ENCODE data around the gene NPTX1. TPM values are rescaled to one million over a fixed set of nuclear protein-coding genes. Genes with fewer than 3 reads are reported as not detected.
"Not testable (repeated sequence)": the region's sequence is repeated elsewhere in the genome, so short reads cannot be mapped to it uniquely, and the experiment has no call there.

Gene NPTX1
- total and polyA plus RNA-seq, 5 experiments from 2014 or later = not detected

- DNase-seq (no peak), ATAC-seq (no peak)
- Mint-ChIP-seq H3K27ac (no peak overlapping the region), H3K4me3 (no peak overlapping the region), H3K9me3 (no peaks in the 10 kb centered on the region), H3K27me3 (peaks cover 0 to 10% (median 7%) of the 10 kb centered on the region in 5 donors), H3K4me1 (no peaks in the 10 kb centered on the region), H3K36me3 (no peaks in the 10 kb centered on the region)
- POLR2A ChIA-PET = no interaction called here
Observed at GRCh38 chr17:80511222-80512180, 35.1 kb upstream of the NPTX1 start.

- H3K36me3 Mint-ChIP-seq = no peaks in the 10 kb centered on the region
- H3K27me3 Mint-ChIP-seq = peaks cover 0 to 10% (median 7%) of the 10 kb centered on the region in 5 donors
- H3K27ac Mint-ChIP-seq = no peak overlapping the region
- H3K4me3 Mint-ChIP-seq = no peak overlapping the region
- POLR2A ChIA-PET = no interaction called here
- ATAC-seq (no peak), DNase-seq (no peak)
- no peaks in the 10 kb centered on the region for H3K9me3 Mint-ChIP-seq
- no peaks in the 10 kb centered on the region for H3K4me1 Mint-ChIP-seq
Observed at GRCh38 chr17:80510772-80511171, 34.4 kb upstream of the NPTX1 start.

DNA sequence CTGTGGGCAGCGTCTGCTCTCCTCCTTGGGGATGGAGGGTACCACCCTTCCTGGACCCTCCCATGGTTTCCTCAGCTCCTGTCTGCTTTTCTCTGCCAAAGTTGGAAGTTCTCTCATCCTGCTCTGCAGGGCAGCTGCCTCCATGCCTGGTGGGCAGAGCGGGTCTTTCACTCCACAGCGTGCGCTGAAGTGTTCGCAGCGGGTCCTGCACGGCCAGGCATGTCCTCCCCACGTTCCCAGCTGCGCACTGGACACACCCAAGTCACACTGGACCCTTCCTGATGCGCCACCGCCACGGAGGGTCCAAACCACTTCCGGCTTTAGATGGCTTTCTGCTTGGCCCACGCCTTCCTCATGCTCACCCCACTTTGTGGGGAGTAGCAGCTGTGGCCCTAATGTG is 33.7 kb upstream of the NPTX1 start:
- H3K27me3 Mint-ChIP-seq = peaks cover 0 to 11% (median 7%) of the 10 kb centered on the region in 5 donors
- DNase-seq (no peak), ATAC-seq (no peak)
- no peaks in the 10 kb centered on the region for H3K36me3 Mint-ChIP-seq
- H3K9me3 Mint-ChIP-seq = no peaks in the 10 kb centered on the region
- H3K4me3 Mint-ChIP-seq = no peak overlapping the region
- no peak overlapping the region for H3K27ac Mint-ChIP-seq
- POLR2A ChIA-PET = no interaction called here
- H3K4me1 Mint-ChIP-seq = no peaks in the 10 kb centered on the region

GRCh38 chr17:80509311-80509710 is 32.9 kb upstream of the NPTX1 start:
- H3K4me1 Mint-ChIP-seq = no peaks in the 10 kb centered on the region
- no peak overlapping the region for H3K4me3 Mint-ChIP-seq

DNA sequence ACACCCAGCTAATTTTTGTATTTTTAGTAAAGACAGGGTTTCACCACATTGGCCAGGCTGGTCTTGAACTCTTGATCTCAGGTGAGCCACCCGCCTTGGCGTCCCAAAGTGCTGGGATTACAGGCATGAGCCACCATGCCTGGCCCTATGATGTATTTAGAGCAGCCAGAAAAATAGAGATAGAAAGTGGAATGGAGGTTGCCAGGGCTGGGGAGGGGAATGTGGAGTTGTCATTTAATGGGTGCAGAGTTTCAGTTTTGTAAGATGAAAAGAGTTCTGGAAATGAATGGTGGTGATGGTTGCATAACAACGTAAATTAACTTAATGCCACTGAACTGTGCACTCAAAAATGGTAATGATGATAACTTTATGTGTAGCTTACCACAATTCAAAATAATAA is 31.6 kb upstream of the NPTX1 start:
- POLR2A ChIA-PET = no interaction called here
- peaks cover under 1 to 18% (median 2%) of the 10 kb centered on the region in 5 donors for H3K27me3 Mint-ChIP-seq
- H3K4me3 Mint-ChIP-seq = no peak overlapping the region
- no peaks in the 10 kb centered on the region for H3K4me1 Mint-ChIP-seq
- H3K36me3 Mint-ChIP-seq = no peaks in the 10 kb centered on the region
- no peak overlapping the region for H3K27ac Mint-ChIP-seq
- H3K9me3 Mint-ChIP-seq = no peaks in the 10 kb centered on the region
- ATAC-seq = no peak
- DNase-seq = no peak

More at GRCh38 chr17:80509311-80509710, 32.9 kb upstream of the NPTX1 start:
- DNase-seq = no peak
- no peaks in the 10 kb centered on the region for H3K9me3 Mint-ChIP-seq
- H3K27ac Mint-ChIP-seq = peak overlapping the region in 1 of 10 donors; percentile 65
- POLR2A ChIA-PET = no interaction called here
- no peak for ATAC-seq
- H3K27me3 Mint-ChIP-seq = peaks cover 2 to 11% (median 8%) of the 10 kb centered on the region in 5 donors
- no peaks in the 10 kb centered on the region for H3K36me3 Mint-ChIP-seq

DNA sequence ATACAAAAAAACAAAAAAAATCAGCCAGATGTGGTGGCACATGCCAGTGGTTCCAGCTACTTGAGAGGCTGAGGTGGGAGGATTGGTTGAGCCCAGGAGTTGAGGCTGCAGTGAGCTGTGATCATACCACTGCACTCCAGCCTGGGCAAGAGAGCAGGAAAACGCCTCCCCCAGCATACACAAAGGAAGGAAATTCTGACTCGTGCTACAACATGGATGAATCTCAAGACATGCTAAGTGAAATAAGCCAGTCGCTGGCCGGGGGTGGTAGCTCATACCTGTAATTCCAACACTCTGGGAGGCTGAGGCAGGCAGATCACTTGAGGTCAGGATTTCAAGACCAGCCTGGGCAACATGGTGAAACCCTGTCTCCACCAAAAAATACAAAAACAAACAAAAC is 30.8 kb upstream of the NPTX1 start:
- ATAC-seq, H3K4me1 Mint-ChIP-seq, H3K9me3 Mint-ChIP-seq, POLR2A ChIA-PET, H3K36me3 Mint-ChIP-seq, H3K4me3 Mint-ChIP-seq, DNase-seq, H3K27ac Mint-ChIP-seq: not testable (repeated sequence)
- H3K27me3 Mint-ChIP-seq = peaks cover 0 to 15% (median 4%) of the 10 kb centered on the region in 5 donors

- Mint-ChIP-seq H3K27ac (no peak overlapping the region), H3K27me3 (peaks cover 0 to 15% (median 9%) of the 10 kb centered on the region in 5 donors), H3K4me1 (no peaks in the 10 kb centered on the region), H3K4me3 (no peak overlapping the region), H3K36me3 (no peaks in the 10 kb centered on the region), H3K9me3 (peaks cover 0 to 1% (median 0%) of the 10 kb centered on the region in 9 donors)
- no peak for ATAC-seq
- DNase-seq = no peak
- POLR2A ChIA-PET = no interaction called here
Observed at GRCh38 chr17:80504686-80505413, 28.4 kb upstream of the NPTX1 start.

- no peak for ATAC-seq
- peaks cover 0 to 1% (median 0%) of the 10 kb centered on the region in 9 donors for H3K9me3 Mint-ChIP-seq
- DNase-seq = no peak
- H3K36me3 Mint-ChIP-seq = no peaks in the 10 kb centered on the region
- no peak overlapping the region for H3K4me3 Mint-ChIP-seq
- POLR2A ChIA-PET = no interaction called here
- H3K27me3 Mint-ChIP-seq = peaks cover 0 to 18% (median 9%) of the 10 kb centered on the region in 5 donors
- H3K4me1 Mint-ChIP-seq = no peaks in the 10 kb centered on the region
- H3K27ac Mint-ChIP-seq = no peak overlapping the region
Observed at GRCh38 chr17:80503921-80504320, 27.5 kb upstream of the NPTX1 start.

GRCh38 chr17:80503031-80503430 is 26.6 kb upstream of the NPTX1 start:
- no peak overlapping the region for H3K4me3 Mint-ChIP-seq
- no peak overlapping the region for H3K27ac Mint-ChIP-seq
- peaks cover 0 to 1% (median 0%) of the 10 kb centered on the region in 4 donors for H3K4me1 Mint-ChIP-seq

DNA sequence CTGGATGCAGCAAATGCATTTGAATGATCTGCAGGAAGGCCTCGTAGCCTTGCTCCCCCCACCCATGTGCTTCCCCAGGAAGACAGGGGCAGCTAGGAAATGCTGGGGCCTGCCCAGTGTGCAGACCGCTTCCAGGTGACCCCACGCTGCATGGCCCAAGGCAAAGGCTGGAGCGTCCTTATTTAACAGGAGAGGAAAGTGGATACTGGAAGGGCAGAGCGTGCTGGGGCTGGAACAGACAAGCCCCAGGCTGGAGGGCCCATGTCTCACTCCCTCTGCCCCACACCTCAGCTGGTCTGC is 26.1 kb upstream of the NPTX1 start:
- Mint-ChIP-seq H3K4me3 (no peak overlapping the region), H3K36me3 (no peaks in the 10 kb centered on the region), H3K4me1 (peaks cover 4 to 6% (median 4%) of the 10 kb centered on the region in 4 donors), H3K9me3 (peaks cover 0 to 1% (median 0%) of the 10 kb centered on the region in 9 donors), H3K27me3 (peaks cover 0 to 19% (median 12%) of the 10 kb centered on the region in 5 donors), H3K27ac (no peak overlapping the region)
- POLR2A ChIA-PET = no interaction called here
- DNase-seq = no peak
- ATAC-seq = no peak

More at GRCh38 chr17:80503031-80503430, 26.6 kb upstream of the NPTX1 start:
- POLR2A ChIA-PET = no interaction called here
- H3K36me3 Mint-ChIP-seq = no peaks in the 10 kb centered on the region
- peaks cover 0 to 1% (median 0%) of the 10 kb centered on the region in 9 donors for H3K9me3 Mint-ChIP-seq
- ATAC-seq (no peak), DNase-seq (no peak)
- H3K27me3 Mint-ChIP-seq = peaks cover 0 to 17% (median 9%) of the 10 kb centered on the region in 5 donors

DNA sequence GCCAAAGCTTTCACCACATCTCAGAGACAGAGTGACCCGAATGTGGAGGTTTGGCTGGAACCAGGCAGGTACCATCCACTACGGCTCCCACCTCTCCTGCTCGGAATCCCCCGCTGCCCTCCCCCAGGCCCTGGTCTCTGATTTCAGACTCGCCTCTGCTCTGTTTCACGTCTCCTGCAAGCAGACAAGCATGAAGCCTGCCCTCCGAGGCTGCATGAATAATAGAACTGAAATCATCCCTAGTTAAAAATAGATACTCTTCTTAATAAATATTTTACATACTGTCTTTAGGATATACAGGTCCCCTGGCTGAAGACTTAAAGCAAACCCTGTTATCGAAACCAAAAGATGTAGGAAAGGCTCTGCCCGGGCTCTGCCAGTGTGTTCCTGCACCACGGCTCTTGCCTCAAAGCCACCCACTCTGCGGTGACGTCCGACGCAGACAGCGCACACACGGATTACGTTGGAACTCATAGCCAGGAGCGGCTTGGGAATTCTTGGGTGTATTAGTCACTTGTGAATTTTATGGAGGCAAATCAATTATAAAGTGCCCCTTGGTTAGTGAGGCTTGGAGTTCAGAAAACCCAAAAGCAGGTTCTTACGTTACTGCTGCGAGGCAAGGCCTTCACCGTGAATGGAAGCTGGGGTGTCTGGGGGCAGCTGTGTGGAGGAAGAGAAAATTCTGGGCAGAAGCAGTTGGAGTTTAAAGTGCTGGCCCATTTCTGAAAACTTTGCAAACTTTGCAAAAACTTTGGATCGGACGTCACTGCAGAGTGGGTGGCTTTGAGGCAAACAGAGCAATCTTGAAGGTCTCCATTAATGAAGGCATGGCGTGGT is 25.6 kb upstream of the NPTX1 start:
- DNase-seq = no peak
- POLR2A ChIA-PET = no interaction called here
- Mint-ChIP-seq H3K27ac (no peak overlapping the region), H3K27me3 (peaks cover 0 to 19% (median 12%) of the 10 kb centered on the region in 5 donors), H3K36me3 (no peaks in the 10 kb centered on the region), H3K9me3 (peaks cover 0 to 1% (median 0%) of the 10 kb centered on the region in 9 donors), H3K4me3 (no peak overlapping the region), H3K4me1 (peaks cover 6 to 12% (median 9%) of the 10 kb centered on the region in 4 donors)
- no peak for ATAC-seq

DNA sequence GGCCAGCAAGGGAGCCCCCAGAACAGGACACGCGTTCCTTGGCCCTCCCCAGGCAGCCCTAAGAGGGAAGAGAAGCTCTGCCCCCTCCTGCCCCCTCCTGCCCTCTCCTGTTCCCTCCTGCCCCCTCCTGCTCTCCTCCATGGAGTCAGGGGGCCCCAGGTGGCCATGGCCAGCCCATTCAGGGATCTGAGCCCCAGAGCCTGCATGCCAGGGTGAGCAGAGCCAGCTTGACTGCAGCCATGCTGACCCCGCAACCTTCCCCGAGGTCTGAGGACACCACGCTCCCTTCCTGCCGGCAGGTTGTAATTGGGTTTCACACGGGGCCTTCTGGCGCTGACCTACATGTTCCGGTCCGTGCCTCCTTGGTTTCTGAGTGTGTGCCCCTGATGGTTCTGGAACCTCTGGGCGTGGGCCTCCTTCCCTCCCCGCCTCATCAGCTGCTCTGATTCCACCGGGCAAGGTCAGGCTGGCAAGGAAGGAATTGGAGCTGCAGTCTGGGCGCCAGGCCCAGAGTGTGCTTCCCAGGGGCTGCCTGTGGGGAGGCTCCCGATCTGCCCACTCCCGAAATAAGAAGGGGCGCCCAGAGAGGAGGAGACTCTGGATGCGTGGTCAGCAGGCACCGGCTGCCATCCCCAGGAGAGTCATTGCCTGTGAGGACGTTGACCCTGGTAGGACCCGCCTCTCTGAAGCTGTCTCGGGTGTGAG is 23.7 kb upstream of the NPTX1 start:
- ATAC-seq = no peak
- POLR2A ChIA-PET = interaction anchor here (0.6 to 0.7 kb wide), 2 partner anchors 9 to 16 kb away, joined by 3 to 4 read pairs; no protein-coding TSS in a partner anchor
- Mint-ChIP-seq H3K4me1 (peaks cover 6 to 13% (median 9%) of the 10 kb centered on the region in 4 donors), H3K36me3 (no peaks in the 10 kb centered on the region), H3K27ac (no peak overlapping the region), H3K9me3 (peaks cover 0 to 1% (median 0%) of the 10 kb centered on the region in 9 donors), H3K4me3 (no peak overlapping the region), H3K27me3 (peaks cover 0 to 23% (median 18%) of the 10 kb centered on the region in 5 donors)
- no peak for DNase-seq
